Hematopoietic multipotent progenitor cell (in vitro differentiated cells): ENCODE measurements around the gene BAZ1B. TPM values are rescaled to one million over a fixed set of nuclear protein-coding genes. Genes with fewer than 3 reads are reported as not detected.
"Not testable (repeated sequence)": the region's sequence is repeated elsewhere in the genome, so short reads cannot be mapped to it uniquely, and the experiment has no call there.

Experiments used
- DNase-seq, 3 donors: peaks; one replicate each; pipeline ENCODE4 v3.0.0-alpha.2; 2011 to 2015; ENCODE audit warnings: low read depth in 2 of 3, low spot score in 2 of 3
- total RNA-seq: library from RNA; depleted of rRNA; stranded (reverse); fragments of >200 nt; gene quantifications from one replicate; pipeline ENCODE4 v1.2.3, GENCODE V29; 2012

The BAZ1B gene
- total RNA-seq, result 22.9 TPM

DNA sequence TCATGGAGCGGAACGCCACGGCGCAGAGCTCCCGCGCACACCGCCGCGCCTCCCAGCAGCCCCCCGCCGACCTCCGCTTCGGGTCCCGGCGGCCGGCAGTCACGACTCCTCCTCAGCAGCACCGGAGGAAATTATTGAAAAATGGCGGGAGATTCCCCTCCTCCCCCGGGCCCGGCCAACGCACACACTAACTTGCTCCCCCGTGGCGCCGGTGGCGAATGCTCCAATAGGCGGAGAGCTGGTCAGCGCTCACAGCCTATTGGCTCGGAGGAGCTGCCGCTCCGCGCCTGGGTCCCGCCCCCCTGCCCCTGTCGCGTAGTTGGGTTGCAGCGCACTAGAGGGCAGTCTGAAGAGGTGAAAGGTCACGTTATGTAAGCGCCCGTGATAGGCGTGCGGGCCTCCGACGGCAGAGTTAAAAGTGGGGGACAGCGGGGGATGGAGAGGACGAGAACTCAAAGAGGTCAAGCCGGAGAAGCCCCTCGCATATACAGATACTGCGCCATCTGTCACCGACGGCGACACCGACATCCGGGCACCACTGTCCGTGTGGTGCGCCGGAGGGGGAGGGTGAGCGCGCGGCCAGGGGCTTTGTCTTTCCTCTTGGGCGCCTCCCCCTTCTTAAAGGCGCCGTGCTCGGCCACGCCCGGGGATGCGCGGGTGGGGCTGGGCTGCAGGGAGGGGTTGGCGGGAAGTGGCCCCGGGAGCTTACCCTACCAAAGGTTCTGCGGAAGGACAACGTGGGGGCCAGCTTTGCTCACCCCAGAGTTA lies at the start of gene BAZ1B:
BAZ1B (minus strand) TSS at position 189 of the 768 bp plus-strand sequence. CDS start 360 bp downstream, outside the sequence.
- DNase-seq, result peak; percentile 86 to 98 (median 97)

DNA sequence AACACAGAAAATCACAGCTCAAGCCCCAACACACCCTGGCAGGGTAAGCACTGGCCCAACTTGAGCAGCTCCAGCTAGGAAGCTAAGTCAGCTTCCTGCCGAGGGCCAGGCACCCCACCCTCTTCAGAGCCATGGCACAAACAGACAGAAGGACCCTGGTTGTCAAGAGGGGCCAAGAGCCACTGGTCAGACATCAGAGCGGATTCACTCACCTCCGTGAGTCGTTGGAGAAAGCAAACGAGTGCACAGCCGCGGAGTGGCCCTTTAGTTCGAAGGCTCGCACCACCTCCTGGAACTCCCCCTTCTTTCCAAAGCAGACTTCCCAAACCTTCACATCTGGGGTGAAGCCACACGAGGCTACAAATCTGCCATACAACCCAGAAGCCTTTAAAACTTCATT lies 48.9 kb upstream of the BAZ1B start:
- DNase-seq, result no peak

GRCh38 chr7:73570521-73570920 lies 48.4 kb upstream of the BAZ1B start:
- DNase-seq, result no peak

DNA sequence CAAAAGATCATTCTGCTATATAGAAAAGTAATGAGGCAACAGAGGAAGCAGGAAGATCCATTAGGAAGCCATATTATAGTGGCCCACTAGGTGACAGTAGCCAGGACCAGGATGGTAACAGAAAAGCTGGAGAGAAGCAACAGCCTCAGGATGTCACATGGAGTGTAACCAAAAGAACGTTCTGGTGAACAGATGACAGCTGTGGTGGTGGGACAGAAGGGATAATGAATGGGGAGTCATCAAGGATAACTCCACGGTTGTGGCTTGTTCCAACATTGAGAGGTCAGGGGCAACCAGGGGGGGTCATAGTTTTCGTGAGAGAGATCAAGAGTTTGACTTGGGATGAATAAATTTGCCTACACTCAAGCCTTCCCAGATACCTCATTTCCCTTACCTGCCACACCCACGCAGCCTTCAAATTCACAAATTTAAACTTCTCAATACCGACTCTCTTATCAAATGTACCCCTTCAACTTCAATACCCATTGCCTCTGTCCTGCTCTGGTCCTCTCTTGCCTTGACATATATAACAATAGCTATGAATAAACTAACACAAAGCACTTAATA lies 47.0 kb upstream of the BAZ1B start:
- no peak for DNase-seq

DNA sequence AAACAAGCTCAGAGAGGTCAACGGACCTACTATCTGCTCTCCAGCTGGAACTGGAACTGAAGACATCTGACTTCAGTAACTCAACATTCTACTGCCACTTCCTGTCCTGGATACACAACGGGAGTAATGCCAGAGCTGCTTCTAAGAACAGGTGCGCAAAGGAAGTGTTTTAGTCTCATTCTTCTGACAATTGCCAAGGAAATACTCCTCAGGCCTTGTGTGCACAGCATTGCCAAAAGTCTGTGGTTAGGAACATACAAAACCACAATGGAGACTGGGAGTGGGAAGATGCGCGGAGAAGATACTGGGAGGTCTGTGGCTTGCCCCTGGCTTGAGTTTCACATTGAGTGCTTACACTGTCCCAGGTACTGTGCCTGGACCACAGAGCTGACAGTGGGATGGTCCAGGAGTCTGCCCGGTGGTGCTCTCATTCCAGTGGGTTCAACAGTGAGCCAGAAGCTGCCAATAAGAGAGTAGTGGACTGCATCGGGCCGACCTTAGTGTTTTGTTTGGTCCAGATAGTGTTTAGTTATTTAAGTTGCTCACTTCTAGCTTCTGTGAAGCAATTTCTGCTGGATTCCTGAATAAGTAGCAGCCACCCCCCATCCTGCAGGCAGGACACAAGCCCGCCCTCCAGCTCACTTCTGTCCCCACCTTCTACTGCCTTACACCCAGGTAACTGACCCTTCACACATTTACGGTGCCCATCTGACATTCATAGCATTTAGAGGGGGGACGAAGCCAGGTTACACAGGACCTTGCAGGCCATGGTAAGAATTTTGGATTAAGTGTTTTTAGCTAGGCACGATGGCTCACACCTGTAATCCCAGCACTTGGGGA lies 46.0 kb upstream of the BAZ1B start:
- no peak for DNase-seq

- no peak for DNase-seq
Observed at GRCh38 chr7:73567140-73567539, 45.0 kb upstream of the BAZ1B start.

DNA sequence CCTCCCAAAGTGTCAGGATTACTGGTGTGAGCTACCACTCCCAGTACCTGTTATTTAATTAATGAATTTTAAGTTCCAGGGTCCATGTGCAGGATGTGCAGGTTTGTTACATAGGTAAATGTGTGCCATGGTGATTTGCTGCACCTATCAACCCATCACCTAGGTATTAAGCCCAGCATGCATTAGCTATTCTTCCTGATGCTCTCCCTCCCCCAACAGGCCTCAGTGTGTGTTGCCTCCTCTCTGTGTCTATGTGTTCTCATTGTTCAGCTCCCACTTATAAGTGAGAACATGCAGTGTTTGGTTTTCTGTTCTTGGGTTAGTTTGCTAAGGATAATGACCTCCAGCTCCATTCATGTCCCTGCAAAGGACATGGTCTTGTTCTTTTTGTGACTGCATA lies 44.3 kb upstream of the BAZ1B start:
- DNase-seq, result not testable (repeated sequence)

DNA sequence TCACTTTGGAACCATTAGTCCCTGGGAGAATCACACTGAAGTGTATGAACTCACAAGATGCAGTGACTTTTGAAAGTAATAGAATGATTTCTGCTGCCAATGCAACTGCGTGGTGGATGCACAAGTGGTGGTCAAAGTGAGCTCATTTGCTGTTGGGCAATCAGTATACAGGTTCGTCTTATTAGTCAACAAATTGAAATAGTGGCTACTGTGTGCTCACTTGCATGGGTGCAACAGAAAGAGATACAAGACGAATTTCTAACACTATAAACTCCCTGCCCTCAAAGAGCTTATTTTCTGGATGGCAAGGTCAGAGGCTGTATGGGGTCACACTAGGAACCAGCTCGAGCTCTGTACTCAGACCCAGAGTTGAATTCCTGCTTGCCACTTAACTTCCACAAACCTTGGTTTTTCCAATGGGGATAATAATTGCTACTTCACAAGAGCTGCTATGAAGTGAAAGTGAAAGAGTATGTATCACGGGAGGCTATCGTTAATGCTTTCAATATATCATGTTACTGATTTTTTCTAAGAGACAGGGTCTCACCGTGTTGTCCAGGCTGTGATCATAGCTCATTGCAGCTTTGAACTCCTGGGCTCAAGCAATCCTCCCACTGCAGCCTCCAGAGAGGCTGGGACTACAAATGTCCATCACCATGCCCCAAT lies 43.7 kb upstream of the BAZ1B start:
- peak in 1 of 3 donors; percentile 24 for DNase-seq

- peak in 1 of 3 donors; percentile 36 for DNase-seq
Observed at GRCh38 chr7:73560109-73560835, 38.2 kb upstream of the BAZ1B start.

DNA sequence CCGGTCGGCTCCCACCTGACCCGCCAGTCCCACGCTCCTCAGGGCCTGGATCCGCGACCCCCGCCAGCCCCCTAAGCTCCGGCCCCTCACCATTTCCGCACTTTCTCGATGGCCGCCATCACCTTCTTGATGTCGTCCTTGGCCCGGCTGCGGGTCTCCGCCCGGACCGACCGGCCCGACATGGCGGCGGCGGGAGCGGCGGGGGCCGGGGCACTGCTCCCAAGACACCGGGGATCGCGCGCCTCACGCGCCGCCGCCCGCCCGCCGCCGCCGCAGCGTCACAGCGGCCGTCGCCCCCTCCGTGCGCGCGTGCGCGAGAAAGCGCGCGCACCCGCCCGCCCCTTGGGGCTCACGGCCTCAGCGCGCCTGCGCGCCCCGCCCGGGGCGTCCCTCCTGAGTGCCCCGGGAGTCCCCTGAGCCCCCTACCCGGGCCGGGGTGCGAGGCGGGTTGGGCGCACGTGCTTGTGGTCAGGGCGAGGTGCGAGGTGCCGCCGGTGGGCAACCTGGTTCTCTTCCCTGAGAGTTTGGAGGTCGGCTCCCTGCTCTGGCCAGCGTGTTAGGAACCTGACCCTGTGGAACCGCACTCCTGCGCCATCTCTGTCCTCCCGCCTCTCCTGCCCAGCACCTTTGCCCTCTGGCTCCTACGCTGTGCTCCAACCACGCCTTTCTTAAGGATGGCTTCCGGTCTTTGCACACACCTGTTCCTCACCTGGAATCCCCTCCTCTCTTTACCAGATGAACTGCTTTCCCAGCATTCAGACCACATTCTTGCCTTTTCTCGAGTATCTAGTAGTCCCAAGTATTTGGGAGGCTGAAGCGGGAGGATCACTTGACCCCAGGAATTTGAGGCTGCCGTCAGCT lies 35.5 kb upstream of the BAZ1B start, which contains the start of gene BCL7B:
BCL7B (minus strand) TSS at position 294 of the 861 bp plus-strand sequence; CDS start at position 182, 112 bp downstream.
- DNase-seq, result peak; percentile 74 to 87 (median 81)

GRCh38 chr7:73557108-73557396 lies 35.0 kb upstream of the BAZ1B start:
- DNase-seq, result peak in 2 of 3 donors; percentile 93 to 94

DNA sequence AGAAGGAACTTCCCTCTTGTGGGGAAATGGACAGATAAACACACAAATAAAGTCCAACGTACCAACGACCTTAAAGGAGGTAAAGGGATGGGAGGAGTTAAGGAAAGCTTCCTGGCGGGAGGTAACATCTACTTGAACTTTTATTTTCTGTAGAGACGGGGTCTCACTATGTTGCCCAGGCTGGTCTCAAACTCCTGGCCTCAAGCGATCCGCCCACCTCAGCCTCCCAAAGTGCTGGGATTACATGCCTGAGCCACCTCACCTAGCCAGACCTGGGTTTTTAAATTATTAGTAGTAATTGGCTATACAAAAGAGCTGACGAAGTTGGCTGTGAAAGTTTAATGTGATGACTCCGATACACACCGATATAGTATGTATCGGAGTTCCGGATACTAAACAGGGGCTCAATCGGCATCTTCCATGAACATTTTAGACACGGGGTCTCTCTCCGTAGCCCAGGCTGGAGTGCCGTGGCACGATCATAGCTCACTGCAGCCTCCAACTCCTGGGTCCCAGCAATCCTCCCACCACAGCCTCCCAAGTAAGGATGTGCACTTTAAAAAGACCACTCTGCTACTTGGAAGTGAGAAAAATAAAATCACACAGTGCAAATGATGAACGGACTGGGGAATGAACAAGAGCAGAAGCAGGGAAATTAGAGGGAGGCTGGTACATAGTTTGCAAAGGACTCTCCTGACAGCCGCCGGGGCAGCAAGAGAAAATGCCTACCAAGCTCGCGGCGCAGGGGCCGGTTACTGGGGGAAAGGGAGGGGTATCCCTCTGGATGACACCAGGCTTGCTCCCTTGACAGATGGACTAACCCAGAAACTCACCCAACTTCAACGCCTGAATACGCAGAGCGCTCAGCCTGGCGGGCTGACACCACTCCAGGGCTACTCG lies 34.4 kb upstream of the BAZ1B start:
- no peak for DNase-seq

- no peak for DNase-seq
Observed at GRCh38 chr7:73555411-73555982, 33.4 kb upstream of the BAZ1B start.

DNA sequence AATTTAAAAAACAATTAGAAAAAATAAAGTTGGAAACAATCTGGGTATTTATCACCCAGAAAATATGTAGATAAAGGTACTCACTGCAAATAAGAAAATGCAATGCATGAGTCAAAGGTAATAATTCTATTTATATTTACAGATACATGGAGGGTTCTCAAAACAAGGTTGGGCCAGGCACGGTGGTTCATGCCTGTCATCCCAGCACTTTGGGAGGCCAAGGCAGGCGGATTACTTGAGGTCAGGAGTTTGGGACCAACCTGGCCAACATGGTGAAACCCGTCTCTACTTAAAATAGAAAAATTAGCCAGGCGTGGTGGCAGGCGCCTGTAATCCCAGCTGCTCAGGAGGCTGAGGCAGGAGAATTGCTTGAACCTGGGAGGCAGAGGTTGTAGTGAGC lies 28.0 kb upstream of the BAZ1B start:
- not testable (repeated sequence) for DNase-seq

GRCh38 chr7:73549176-73549575 lies 27.1 kb upstream of the BAZ1B start:
- no peak for DNase-seq

GRCh38 chr7:73547841-73548240 lies 25.7 kb upstream of the BAZ1B start:
- DNase-seq, result no peak

DNA sequence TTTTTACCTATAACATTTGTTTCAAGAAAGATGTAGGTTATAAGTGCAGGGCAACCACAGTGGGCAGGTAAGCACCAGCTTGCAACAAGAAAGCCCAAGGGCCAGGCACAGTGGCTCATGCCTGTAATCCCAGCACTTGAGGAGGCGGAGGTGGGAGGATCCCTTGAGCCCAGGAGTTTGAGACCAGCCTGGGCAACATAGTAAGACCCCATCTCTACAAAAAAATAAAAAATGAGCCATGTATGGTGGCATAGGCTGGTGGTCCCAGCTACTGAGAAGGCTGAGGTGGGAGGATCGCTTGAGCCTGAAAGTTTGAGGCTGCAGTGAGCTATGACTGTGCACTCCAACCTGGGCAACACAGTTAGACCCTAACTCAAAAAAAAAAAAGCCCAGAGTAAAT lies 22.6 kb upstream of the BAZ1B start:
- DNase-seq, result no peak

GRCh38 chr7:73541722-73542121 lies 19.6 kb upstream of the BAZ1B start:
- no peak for DNase-seq
